GM12864 (cell line): ENCODE measurements around the gene CTNNA3.
A peak's percentile ranks its signal among the peaks of the same experiment; 100 is the strongest.

Experiments used
- DNase-seq: peaks from one replicate; pipeline ENCODE4 v3.0.0-alpha.2; 2011; ENCODE audit warnings: low read depth
- H3K4me3 ChIP-seq: 2 replicates; pipeline ENCODE4 v1.5.1; 2011; ENCODE audit warnings: mild to moderate bottlenecking, low read depth, low read length, control low read depth
- TF ChIP-seq, protein P1 (sequence below): IDR thresholded peaks from 2 replicates; pipeline ENCODE4 v1.5.1; 2011; ENCODE audit warnings: low read depth, mild to moderate bottlenecking, moderate library complexity, low read length, control low read depth, inconsistent platforms; ENCODE audit errors: missing control alignments

CTNNA3 gene

GRCh38 chr10:66183028-66183427 is 1513.0 kb downstream of the CTNNA3 start:
- DNase-seq = no peak
- H3K4me3 ChIP-seq = no peak overlapping the region
- TF ChIP-seq, protein P1, sequence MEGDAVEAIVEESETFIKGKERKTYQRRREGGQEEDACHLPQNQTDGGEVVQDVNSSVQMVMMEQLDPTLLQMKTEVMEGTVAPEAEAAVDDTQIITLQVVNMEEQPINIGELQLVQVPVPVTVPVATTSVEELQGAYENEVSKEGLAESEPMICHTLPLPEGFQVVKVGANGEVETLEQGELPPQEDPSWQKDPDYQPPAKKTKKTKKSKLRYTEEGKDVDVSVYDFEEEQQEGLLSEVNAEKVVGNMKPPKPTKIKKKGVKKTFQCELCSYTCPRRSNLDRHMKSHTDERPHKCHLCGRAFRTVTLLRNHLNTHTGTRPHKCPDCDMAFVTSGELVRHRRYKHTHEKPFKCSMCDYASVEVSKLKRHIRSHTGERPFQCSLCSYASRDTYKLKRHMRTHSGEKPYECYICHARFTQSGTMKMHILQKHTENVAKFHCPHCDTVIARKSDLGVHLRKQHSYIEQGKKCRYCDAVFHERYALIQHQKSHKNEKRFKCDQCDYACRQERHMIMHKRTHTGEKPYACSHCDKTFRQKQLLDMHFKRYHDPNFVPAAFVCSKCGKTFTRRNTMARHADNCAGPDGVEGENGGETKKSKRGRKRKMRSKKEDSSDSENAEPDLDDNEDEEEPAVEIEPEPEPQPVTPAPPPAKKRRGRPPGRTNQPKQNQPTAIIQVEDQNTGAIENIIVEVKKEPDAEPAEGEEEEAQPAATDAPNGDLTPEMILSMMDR = no peak

GRCh38 chr10:66180581-66181318 is 1515.2 kb downstream of the CTNNA3 start:
- TF ChIP-seq, protein P1 = peak; percentile 46
- DNase-seq = peak; percentile 34
- H3K4me3 ChIP-seq = no peak overlapping the region

DNA sequence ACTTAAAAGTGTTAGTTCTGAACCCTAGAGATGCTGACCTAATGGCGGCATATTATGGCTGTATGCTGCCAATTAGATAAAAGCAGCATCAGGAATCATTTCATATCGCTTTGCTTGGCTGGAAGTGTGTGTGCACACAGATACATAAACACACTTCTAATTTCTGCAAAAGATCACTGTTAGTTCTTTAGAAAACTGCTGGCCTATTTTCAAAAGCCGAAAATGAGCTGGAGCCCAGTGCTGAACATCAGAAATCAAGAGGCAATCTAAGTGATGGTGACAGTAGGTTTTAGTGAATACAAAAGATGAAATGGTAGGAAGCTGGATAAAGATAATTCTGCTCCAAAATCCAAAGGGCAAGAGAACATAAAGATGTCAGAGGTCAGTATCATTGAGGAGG is 1516.0 kb downstream of the CTNNA3 start:
- DNase-seq = no peak
- H3K4me3 ChIP-seq = no peak overlapping the region
- TF ChIP-seq, protein P1 = no peak

- no peak for DNase-seq
- no peak overlapping the region for H3K4me3 ChIP-seq
- TF ChIP-seq, protein P1 = no peak
Measured at GRCh38 chr10:66176772-66177171, 1519.2 kb downstream of the CTNNA3 start.

GRCh38 chr10:66167816-66168215 is 1528.2 kb downstream of the CTNNA3 start:
- TF ChIP-seq, protein P1 = no peak
- no peak overlapping the region for H3K4me3 ChIP-seq
- no peak for DNase-seq

DNA sequence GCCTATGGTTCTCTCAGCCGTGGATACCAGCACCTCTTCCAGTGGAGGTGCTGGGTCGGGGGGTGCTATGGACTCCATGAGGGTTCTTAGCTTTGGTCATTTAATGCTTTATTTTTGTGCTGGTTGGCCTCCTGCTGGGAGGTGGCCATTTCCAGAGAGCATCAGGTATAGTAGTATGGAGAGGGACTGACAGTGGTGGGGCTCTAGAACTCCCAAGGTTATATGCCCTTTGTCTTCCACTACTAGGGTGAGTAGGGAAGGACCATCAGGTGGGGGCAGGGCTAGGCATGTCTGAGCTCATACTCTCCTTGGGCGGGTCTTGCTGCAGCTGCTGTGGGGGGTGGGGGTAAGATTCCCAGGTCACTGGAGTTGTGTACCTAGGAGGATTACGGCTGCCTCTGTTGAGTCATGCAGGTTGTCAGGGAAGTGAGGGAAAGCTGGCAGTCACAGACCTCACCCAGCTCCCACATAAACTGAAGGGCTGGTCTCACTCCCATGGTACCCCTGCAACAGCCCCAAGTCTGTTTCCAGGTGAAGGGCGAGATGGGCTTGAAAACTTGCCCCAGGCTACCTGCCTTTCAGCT is 1533.3 kb downstream of the CTNNA3 start:
- TF ChIP-seq, protein P1 = no peak
- H3K4me3 ChIP-seq = no peak overlapping the region
- no peak for DNase-seq

DNA sequence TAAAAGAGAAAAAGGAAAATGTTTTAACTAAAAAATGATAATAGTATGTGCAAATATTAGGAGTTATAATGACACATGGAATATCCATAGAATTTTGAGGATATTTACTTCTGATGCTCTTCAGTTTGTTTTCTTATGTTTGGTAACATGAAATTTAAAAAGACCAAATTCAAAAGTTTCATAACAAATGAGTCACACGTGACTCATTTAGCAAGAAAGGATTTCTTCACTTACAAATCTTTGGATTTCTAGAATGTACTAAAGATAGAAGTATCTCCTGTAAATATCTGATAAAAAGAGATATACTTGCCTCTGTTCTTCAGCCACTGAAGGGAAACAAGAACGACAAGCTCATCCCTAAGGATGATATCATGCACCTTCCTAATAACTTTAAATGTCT is 1544.6 kb downstream of the CTNNA3 start:
- H3K4me3 ChIP-seq = no peak overlapping the region
- DNase-seq = no peak
- TF ChIP-seq, protein P1 = no peak
